ENCODE data around the gene HS6ST1.

HS6ST1 gene

DNA sequence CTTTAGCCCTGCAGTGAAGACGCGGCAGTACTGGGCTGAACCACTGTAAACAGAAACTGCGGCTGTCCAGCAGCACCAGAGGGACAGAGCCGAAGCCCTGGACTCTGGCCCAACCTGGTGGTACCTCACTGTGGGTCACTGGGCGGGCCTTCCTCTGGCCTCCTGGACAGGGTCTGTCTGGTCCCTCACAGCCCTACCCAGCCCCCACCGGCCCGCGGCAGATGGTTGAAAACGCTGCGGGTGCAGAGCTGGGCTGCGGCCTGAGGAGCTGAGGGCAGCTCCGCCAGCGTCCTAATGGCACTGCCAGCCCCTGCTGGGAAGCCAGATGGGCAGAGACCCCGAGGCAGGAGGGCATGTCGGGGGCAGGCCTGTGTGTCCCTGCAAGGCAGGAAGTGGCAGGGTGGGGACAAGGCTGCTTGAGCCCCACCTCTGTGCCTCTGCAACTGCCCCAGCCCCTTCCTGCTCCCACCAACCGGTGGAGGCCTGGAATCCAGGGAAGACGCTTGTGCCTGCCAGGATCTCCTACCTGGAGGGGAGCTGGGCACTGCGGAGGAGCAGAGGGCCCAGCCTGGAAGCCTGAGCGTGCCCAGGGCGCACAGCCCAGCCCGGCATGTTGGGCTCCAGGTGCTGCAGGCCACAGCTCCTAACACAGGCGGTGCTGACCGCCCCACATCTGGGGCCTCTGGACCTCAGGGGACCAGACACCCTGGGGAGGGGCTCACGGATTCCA is 36.3 kb downstream of the HS6ST1 start:
- DNase-seq (ENCODE audit: low spot score), result no peak

DNA sequence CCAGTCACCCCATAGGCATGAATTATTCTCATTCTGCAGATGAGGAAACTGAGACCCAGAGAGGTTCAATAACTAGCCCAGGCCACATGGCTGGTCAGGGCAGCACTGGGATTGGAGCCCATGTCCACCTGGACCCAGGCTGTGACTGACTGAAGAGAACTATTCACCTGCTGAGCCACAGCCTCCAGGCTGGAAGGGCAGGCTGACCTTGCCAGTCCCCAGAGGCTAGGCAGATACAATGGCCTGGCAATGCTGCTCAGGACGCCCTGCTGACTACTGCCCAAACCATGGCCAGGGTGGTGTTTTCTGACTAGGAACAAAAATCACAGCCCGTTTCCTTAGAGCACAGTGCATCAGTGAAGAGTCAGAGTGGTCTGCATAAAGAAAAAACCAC is 36.8 kb downstream of the HS6ST1 start:
- DNase-seq (ENCODE audit: low spot score), result no peak

DNA sequence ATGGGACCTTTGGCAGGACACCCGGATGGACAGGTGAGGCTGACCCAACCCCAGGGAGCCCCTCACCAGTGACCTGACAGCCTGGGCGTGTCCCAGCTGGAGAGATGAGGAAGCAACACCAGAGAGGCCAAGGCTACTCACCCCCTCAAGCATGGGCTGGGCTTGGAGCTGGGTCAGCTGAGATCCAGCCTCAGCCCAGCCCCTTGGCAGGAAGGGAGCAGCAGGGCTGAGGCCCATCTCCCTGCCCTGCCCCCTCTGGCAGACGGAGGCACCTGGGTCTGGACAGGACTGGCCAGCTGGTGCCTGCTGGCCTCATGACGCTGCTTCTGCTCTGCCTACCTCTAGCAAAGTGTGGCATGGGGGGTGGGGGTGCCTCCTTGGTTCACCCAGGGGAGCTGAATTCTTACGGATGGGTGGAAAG is 37.8 kb downstream of the HS6ST1 start:
- DNase-seq (ENCODE audit: low spot score), result no peak

DNA sequence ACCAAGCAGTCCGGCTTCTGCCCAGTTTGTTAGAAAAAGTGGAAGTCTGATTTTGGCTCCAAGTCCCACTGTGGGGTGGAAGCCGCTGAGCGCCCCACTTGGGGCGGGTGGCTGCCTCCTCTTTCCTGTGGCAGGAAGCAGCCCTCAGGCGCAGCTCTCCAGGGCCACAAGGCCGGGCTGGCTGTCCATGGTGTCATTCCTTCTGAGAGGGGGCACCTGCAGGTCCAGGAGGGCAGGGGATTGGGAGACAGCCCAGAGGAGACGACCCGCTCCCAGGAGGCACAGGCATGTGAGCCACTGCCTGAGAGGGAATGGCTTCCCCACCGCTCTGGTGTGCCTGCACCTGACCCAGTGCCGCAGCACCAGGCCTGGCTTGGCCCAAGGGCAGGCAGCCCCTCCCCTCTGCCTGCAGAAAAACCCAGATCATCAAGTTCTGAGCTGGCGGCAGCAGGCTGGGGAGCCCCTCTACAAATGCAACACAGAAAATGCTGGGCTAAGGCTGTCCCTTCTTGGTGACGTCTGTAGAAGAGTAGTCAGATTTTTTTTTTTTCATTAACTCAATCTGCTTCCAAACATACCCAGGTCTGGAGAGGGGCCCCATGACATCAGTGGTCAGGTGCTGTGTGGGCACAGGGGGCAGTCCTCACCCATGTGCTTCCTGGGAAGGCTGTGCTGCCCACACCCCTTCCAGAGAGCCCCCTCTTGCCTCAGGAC is 38.4 kb downstream of the HS6ST1 start:
- DNase-seq (ENCODE audit: low spot score), result no peak

DNA sequence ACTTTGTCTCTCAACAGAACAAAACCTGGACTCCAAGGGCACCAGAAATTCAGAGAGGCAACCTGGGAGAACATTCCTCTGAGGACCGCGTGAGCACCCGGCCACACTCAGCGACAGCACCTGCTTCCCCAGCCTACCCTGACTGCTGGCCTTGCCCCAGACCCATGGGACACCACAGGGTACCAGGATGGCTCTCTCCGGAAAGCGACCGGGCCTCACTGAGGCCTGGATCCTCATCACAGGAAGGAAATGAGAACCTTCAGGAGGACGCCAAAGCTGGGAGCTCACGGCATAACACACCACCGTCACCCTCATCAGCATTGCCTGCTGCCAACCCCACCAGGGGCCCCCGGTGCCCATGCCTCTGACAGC is 38.9 kb downstream of the HS6ST1 start:
- no peak for DNase-seq (ENCODE audit: low spot score)

DNA sequence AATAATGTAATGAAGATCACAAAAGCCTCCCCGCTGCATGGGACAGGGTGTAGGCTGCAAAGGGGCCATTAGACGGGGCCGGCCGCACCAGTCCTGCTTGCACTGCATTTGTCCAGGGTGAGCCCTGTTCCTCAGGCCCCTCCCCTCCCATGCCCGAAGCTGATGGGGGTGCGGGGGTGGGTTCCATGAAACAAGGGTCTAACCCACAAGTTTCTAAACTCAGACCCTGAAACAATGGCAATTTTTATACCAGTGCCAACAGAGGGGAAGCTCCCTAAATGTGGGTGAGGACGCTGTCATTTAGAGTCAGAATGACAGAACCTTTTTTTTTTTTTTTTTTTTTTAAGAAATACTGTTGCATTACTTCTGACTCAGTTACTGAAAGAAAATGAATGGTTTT is 39.7 kb downstream of the HS6ST1 start:
- DNase-seq (ENCODE audit: low spot score), result no peak

DNA sequence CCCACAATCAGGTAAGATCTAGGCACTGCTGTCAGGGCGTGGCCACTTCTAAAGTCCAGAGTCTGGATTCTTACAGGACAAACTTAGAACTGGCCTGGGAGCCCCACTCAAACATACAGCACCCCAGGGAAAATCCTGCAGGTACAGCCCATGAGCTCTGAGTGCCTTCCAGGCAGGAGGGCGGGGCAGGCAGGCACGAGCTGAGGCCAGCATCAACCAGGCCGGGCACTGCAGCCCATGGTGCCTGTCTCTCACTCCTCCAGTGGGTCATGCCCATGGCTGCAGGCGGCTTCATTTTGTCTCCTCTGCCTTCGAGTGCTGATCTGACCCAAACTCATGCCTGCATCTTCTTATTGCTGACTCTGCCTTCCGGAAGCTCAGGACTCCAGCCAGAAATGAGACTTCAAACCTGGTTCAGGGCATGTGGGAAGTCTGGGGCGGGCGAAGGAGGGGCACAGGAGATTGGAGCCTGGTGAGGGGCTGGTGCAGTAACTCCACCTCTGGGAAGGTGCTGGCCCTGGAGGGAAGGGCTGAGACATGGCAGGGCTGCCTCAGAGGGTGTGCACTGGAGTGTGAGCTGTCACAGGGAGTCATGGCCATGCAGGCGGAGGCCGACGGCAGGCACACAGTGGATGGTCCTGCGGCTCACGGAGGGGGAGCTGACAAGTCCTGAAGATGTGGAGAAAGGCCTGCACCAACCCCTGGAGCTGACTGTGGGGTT is 40.5 kb downstream of the HS6ST1 start:
- DNase-seq (ENCODE audit: low spot score), result no peak

DNA sequence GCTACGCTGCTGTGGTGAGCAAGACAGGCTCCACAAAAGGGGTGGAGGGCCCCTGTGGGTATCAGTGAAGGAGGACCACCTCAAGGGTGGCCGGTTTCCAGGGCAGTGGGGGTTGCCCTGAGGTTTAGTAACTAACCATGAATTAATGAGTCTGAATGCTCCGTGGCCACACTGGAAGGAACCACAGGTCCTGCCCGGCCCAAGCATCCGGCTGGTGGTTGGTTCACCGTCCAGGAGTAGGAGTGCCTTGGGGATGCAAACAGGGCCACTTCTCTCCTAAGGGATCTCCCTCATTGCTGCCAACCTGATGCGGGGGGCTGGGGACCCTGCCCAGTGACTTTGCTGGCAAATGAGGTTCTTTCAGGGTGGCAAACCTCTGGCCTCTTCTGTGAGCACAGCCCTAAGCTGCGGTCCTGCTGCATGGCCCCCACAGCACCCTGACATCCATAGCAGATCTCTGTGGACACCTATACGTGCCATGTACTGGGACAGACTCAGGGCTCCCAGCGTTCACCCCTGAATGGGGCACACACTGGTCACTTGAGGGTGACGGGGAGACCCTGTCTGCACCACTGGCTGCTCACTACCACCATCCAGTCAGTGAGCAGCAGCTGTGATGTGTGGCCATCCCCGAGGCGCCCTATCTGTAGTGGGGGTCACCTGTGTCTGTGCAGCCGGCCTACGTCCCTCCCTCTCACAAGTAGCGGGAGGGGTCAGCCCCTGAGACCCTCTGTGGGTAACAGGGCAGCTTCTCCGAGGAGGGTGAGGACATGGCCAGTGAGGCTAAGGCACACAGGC is 41.6 kb downstream of the HS6ST1 start:
- DNase-seq (ENCODE audit: low spot score), result no peak

DNA sequence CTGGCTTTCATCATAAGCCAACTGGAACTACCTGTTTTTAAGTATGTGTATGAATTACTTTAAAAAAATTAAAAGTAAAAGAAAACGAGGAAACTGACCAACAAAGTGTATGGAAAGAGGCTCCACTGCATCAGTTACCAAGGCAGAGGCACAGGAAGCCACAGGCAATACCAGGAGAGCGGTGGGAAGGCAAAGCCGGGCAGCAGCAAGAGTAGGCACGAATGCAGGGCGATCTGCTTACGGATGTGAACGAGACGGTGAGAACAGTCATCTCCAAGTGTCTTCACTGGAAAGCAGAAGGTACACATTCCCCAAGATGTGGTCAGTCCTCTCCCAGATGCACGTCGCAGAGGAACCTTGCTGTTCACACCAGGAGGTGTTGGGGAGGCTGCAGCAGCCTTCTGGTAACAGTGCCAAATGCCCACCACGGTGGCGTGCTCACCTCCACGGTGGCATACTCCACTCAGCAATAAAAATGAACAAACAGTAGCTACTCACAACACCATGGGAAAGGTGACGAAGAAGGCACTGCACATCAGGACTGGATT is 43.1 kb downstream of the HS6ST1 start:
- DNase-seq (ENCODE audit: low spot score), result no peak

DNA sequence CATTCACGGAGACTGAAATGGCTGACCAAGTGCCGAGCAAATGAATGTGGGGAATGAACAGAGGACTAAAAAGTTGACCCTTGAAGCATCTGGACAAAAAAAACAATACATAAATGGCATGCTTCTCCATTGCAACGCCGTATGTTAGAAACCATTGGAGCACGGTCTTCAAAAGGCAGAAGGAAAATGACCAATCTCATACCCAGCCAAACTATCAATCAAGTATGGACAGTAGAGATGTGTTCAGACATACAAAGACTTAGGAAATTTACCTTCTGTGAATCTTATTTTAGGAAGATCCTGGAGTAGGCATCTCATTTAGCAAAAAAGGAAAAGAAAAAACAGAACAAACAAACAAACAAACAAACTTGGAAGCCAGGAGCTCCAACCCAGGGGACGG is 44.5 kb downstream of the HS6ST1 start:
- DNase-seq (ENCODE audit: low spot score), result no peak

DNA sequence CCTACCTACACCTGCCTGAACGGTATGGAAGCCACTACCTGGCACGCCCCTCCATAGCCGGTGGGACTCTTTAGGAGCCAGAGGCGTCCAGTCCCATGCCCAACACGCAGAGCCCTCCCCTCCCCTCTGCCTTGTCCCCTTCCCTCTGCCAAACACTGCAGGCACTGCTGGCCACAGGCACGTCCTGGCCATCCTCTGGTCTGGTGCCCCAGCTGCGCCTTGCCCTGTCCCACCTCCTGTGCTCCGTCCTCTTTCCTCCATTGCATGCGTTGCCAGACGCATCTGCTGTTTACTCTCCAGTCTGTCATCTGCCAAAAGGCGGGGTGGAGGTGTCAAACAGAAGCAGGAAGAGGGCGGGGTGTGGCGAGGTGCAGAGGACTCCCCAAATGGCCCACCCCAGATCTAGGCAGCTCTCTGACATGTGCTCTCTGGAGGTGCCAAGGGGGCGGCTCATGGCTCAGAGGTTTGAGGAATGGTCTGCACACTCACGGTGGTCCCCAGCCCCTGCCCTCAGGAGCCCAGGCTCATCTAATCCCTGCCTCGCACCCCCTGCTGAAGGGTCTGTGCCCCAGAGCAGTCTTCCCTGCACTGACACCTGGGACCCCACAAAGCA is 45.1 kb downstream of the HS6ST1 start:
- DNase-seq (ENCODE audit: low spot score), result no peak

DNA sequence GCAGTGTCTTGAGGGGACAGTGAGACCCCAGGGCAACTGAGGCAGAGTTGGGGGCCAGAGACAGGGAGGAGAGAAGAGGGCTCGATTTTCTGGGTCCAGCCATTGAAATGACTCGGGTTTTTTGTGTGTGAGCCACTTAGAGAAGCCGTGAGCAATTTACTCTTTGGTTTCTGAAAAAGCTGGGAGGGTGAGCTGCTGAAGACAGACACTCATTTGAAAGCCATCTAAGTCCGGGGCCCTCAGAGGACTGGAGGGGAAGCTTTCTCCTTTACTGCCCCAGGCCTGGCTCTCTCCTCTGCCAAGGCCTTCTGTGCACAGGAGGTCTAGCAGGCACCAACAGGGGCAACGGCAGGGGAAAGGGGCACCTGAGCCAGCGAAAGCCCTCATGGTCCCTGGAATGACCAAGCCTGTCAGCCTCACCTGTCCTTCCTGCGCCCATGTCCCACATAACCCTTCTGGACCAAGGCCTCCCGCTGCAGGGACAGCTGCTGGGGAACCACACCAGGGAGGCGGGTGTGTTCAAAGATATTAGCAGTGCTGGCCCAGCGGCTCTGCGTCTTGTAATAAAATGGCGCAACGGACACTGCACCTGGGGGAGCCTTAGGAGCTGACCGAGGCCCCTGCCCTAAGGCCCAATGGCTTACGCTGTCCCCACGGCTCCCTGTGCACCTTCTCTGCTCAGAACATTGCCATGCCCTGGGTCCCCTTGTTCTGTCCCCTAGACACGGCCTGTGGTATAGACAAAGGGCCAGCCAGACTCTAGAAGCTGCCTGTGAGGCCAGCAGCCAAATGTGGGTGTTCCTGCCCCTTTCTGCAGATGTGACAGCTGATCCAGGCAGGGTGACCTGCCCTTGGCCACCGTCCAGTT is 45.8 kb downstream of the HS6ST1 start:
- DNase-seq (ENCODE audit: low spot score), result no peak

DNA sequence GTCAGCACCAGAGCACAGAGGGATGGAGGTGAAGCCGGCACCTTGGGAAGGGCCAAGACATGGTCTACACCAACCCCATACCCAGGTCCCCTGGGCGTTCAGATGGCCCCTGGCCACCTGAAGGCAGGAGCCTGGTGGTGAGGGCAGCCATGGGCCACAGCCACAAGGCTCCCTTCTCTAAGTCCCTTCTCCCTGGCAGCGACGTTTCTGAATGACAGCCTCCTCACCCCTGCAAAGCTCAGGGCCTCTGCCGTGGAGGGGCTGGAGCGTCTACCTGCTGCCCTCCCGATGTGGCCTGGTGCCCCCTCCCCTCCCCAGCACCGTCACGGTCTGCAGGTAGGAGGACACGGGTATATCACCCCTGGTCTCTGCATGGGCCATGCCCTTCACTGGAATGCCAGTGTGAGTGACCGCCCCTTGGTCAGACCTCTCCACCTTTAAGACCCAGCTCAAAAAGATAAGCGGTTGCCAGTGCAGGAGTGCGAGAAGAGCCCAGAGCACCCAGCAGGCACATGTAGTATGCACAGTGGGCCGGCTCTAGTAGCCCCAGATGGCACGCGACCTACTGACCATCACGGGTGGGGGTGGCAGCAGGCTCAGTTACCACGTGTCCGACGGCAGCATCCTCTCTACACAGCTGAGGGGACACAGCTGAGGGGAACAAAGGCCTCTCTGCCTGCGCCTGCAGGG is 46.6 kb downstream of the HS6ST1 start:
- no peak for DNase-seq (ENCODE audit: low spot score)

DNA sequence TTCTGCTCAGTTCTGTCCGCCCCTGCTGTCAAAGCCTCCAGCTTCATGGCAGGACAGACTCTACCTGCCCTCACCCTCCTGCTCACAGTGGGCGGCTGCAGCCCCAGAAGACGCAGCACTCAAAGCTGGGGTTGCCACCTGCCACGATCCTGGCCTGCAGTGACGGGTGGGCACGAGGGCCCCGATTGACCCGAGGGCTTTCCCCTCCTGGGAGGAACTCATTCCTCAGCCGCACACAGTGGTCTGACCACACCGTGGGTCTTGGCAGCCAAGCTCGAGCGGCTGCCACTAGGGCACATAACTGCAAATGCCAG is 47.1 kb downstream of the HS6ST1 start:
- DNase-seq (ENCODE audit: low spot score), result no peak

DNA sequence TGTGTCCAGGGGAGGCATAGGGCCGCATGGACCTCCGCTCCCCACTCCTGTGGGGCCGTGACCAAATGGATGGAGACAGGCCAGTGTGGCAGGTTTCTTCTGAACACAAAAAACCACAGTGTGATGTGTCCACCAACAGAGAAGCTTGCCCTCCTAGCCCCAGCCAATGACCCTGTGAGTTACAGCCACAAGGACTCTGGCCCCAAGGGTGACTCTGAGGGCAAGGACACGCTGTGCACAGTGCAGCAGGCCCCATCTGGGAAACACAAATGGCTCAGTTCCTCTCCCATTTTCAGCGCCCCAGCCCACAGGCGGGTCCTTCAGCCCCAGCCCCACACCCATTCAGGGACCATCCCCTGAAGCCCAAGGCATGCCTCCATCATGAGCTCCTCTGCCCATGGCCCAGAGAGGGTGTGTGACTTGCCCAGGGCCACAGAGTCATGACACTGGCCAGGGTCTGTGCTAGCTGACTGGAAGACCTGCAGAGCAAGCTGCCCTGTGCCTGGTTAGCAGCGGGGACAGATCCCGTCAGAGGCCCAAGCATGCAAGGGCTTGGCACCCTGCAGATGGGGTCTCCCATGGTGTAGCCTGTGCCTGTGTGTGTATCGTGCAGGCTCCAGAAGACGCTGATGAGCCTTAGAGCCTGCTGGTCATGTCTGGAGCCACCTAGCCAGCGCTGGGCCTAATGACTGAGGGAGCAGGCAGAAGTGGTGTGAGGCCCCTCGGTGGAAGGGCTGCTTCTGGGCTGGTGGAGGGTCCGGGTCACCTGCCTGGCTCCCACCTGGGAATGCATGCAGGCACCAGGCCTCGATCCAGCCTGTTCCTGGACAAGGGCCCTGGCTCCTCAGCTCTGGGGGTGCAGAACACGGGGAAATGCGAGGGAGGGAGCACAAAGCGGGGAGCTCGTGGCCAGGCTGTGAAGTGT is 47.7 kb downstream of the HS6ST1 start:
- DNase-seq (ENCODE audit: low spot score), result no peak

DNA sequence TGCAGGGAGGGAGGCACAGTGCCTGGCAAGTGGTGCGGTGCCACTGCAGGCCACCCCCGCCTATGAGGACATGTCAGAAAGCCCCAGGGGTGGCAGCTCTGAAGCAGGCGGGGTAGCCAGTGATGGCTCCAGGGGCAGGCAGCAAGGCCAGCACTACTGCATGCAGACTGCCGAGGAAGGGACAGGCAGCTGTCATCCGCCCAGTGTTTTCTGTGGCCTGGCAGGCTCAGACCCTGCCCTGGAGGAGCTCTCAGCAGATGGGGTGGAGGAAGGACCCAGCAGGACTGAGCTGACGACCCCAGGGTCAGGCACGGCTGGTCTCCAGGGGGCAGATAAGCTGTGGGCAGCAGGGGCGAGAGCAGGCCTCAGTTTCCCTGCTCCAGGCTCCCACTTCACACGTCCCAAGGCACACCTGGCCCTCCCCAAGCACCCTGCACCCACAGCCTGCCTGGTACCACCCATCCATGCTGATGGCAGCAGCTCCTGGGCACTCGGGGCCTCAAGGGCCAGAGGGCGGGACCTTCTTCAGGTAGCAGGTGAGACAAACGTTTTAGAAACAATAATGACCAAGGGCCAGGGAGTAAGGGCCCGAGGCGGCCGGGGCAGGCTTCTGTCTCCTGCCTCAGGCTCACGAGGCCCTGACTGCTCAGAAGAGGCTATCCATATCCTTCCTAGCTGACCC is 48.5 kb downstream of the HS6ST1 start:
- DNase-seq (ENCODE audit: low spot score), result no peak

DNA sequence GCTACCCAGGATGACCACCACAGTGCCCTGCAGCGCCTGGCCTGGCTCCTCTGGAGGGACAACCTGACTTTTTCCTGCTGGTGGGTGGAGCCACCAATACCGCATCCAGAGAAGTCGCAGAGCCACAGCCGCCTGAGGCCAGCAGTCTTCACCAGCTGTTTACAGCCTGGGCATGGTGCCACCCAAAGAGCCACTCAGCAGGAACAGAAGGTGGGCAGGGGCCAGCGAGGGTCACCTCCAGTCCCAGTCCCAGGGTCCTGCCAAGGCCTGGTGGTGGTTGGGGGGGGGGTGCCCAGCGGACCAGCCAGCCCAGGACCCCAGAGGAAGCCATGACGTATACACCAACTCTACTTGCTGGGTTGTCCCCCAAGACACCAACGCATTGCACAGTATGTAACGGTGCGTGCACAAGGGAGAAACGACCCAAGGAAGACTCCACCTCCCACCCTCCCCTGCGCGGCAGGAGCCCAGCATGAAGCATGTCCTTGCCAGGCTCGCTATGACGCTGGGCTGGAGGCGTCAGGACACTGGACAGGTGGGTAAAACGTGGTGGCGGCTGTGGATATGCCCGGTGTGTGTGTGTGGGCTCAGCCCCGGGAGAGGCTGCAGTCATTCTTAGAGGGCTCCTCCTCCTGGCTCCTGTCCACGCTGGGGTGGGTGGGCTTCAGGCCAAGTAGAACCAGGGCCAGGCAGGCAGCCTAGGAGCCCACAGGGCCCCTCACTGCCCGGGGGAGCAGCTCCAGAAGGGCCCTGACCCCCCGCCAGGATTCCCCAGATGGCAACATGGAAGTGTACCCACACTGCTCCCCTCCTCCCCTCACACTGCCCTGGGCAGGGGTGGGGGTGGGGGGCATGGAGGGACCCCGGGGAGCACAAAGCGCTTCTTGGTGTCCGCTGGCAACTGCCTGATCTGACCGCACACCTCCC is 49.3 kb downstream of the HS6ST1 start:
- DNase-seq (ENCODE audit: low spot score), result no peak

Measured in AG20443 (cell line).